Natural killer cell (primary cell): ENCODE measurements around the gene PMM1. TPM values are rescaled to one million over a fixed set of nuclear protein-coding genes. Genes with fewer than 3 reads are reported as not detected.
"Not testable (repeated sequence)": the region's sequence is repeated elsewhere in the genome, so short reads cannot be mapped to it uniquely, and the experiment has no call there.

Experiments
- ATAC-seq, 3 donors: fragments of 150-1000 bp in 2 of 3; fragments of 200-7000 bp in 1 of 3; cut with Tn5 transposase; 1 replicate in 1 of 3; 2 replicates in 2 of 3; pipeline ENCODE4 v1.10.0; 2021; ENCODE audit warnings: mild to moderate bottlenecking in 2 of 3, moderate library complexity in 2 of 3
- DNase-seq, 2 donors: peaks; one replicate each; pipeline versions ENCODE4 v3.0.0 to v3.0.0-alpha.2; 2013 to 2021; ENCODE audit warnings: mixed read lengths in 1 of 2
- H3K27ac ChIP-seq: one replicate; pipeline ENCODE4 v1.5.1; 2013; ENCODE audit warnings: mild to moderate bottlenecking, low read length
- H3K27me3 ChIP-seq: one replicate; pipeline ENCODE4 v1.6.1; 2013; ENCODE audit warnings: low read length; ENCODE audit not compliant: control insufficient read depth, insufficient read depth
- H3K36me3 ChIP-seq: one replicate; pipeline ENCODE4 v1.6.1; 2013; ENCODE audit warnings: low read length; ENCODE audit not compliant: control insufficient read depth, insufficient read depth
- H3K4me1 ChIP-seq: one replicate; pipeline ENCODE4 v1.6.1; 2013; ENCODE audit warnings: low read length; ENCODE audit not compliant: control insufficient read depth, insufficient read depth
- H3K4me3 ChIP-seq: one replicate; pipeline ENCODE4 v1.5.1; 2013; ENCODE audit warnings: low read length
- H3K9me3 ChIP-seq: one replicate; pipeline ENCODE4 v1.6.1; 2013; ENCODE audit warnings: low read length; ENCODE audit not compliant: control insufficient read depth, insufficient read depth
- H3K27ac Mint-ChIP-seq, 2 donors: one replicate each; pipeline ENCODE4 v1.8.0; 2022; ENCODE audit warnings: mild to moderate bottlenecking in 2 of 2, mixed read lengths in 2 of 2, moderate library complexity in 1 of 2
- H3K27me3 Mint-ChIP-seq, 2 donors: one replicate each; pipeline ENCODE4 v1.8.0; 2022; ENCODE audit warnings: low read depth in 2 of 2, mixed read lengths in 2 of 2
- H3K36me3 Mint-ChIP-seq: one replicate; pipeline ENCODE4 v1.8.0; 2022; ENCODE audit warnings: mixed read lengths
- H3K4me1 Mint-ChIP-seq, 2 donors: one replicate each; pipeline ENCODE4 v1.8.0; 2022; ENCODE audit warnings: mixed read lengths in 2 of 2
- H3K4me3 Mint-ChIP-seq: one replicate; pipeline ENCODE4 v1.8.0; 2022; ENCODE audit warnings: mild to moderate bottlenecking, moderate library complexity, mixed read lengths
- H3K9me3 Mint-ChIP-seq, 2 donors: one replicate each; pipeline ENCODE4 v1.8.0; 2022; ENCODE audit warnings: mixed read lengths in 2 of 2
- CTCF ChIP-seq: fragments of 200-600 bp; IDR thresholded peaks from one replicate; pipeline ENCODE4 v1.8.0; 2022; ENCODE audit warnings: antibody characterized with exemption
- WGBS: methylation state at CpG from one replicate; pipeline ENCODE4 v1.1.7; 2013; ENCODE audit warnings: missing lambda C conversion rate; ENCODE audit not compliant: insufficient coverage; 5-methylcytosine and 5-hydroxymethylcytosine counted together
- intact Hi-C: fragments of 100-400 bp; cut with micrococcal nuclease; formaldehyde crosslinking; loops from one replicate; pipeline ENCODE4 v1.14.2; 2022
- total RNA-seq, 4 donors: library from RNA; stranded (reverse); fragments of 120-200 nt in 1 of 4; gene quantifications; one replicate each; pipeline versions ENCODE4 v1.2.3 to v1.2.4, GENCODE V29; 2013 to 2022

PMM1 gene
- 10 to 100 TPM; 13.1 to 20.4 (median 16.4) TPM for total RNA-seq
- total RNA-seq (2013), result 6.4 TPM

- H3K27ac ChIP-seq, result peak within 1 kb of the TSS; percentile 42
- no peaks in the 10 kb centered on the region for H3K36me3 ChIP-seq
- peaks cover 18% of the 10 kb centered on the region for H3K4me1 ChIP-seq
- H3K27me3 ChIP-seq, result no peaks in the 10 kb centered on the region
- Mint-ChIP-seq H3K9me3 (no peaks in the 10 kb centered on the region), H3K4me3 (peak within 1 kb of the TSS; percentile 92), H3K27ac (peak within 1 kb of the TSS; percentile 58 to 80), H3K4me1 (peaks cover 8 to 10% of the 10 kb centered on the region in 2 donors), H3K27me3 (peaks cover 0 to 7% of the 10 kb centered on the region in 2 donors), H3K36me3 (no peaks in the 10 kb centered on the region)
- no peaks in the 10 kb centered on the region for H3K9me3 ChIP-seq
- WGBS, result under 1% methylated on average over 59 of the region's 61 CpGs
- peak within 1 kb of the TSS; percentile 72 for H3K4me3 ChIP-seq
- DNase-seq (peak; percentile 99 to 100), ATAC-seq (peak; percentile 96 to 99 (median 97))
- TF ChIP-seq CTCF, result no peak
- intact Hi-C loops, result loop anchor here (1.0 kb wide), 1 partner anchor 32 kb away; the partner anchor contains the start of genes DESI1 and XRCC6
These were observed at the start of gene PMM1 for GRCh38 chr22:41589391-41590241. TSS of gene PMM1 (minus strand) at chr22:41589840. CDS start at chr22:41589805, 35 bp downstream.

- WGBS, result 98% methylated on average over 4 of the region's 5 CpGs
These were observed 49.1 kb upstream of the PMM1 start for GRCh38 chr22:41638748-41639147.

GRCh38 chr22:41638124-41638523, 48.5 kb upstream of the PMM1 start:
- Histone ChIP-seq H3K4me1 (no peaks in the 10 kb centered on the region), H3K9me3 (no peaks in the 10 kb centered on the region), H3K4me3 (no peak overlapping the region), H3K27me3 (no peaks in the 10 kb centered on the region), H3K27ac (no peak overlapping the region), H3K36me3 (peaks cover 63% of the 10 kb centered on the region)
- Mint-ChIP-seq H3K9me3 (no peaks in the 10 kb centered on the region), H3K36me3 (peaks cover 12% of the 10 kb centered on the region), H3K27ac (no peak overlapping the region), H3K27me3 (no peaks in the 10 kb centered on the region), H3K4me3 (no peak overlapping the region), H3K4me1 (peaks cover 12 to 22% of the 10 kb centered on the region in 2 donors)
- WGBS, result 98% methylated on average over 2 of the region's 5 CpGs
- intact Hi-C loops, result no loop called here
- DNase-seq (no peak), ATAC-seq (no peak)
- TF ChIP-seq CTCF, result no peak

More at GRCh38 chr22:41638748-41639147, 49.1 kb upstream of the PMM1 start:
- no peaks in the 10 kb centered on the region for H3K27me3 ChIP-seq
- H3K4me3 ChIP-seq, result no peak overlapping the region
- ATAC-seq, result no peak
- intact Hi-C loops, result no loop called here
- no peaks in the 10 kb centered on the region for H3K9me3 ChIP-seq
- TF ChIP-seq CTCF, result no peak
- Mint-ChIP-seq H3K4me1 (peaks cover 12 to 22% of the 10 kb centered on the region in 2 donors), H3K4me3 (no peak overlapping the region), H3K27ac (no peak overlapping the region), H3K9me3 (no peaks in the 10 kb centered on the region), H3K36me3 (peaks cover 12% of the 10 kb centered on the region), H3K27me3 (no peaks in the 10 kb centered on the region)
- no peak for DNase-seq
- peaks cover 63% of the 10 kb centered on the region for H3K36me3 ChIP-seq
- H3K27ac ChIP-seq, result no peak overlapping the region
- H3K4me1 ChIP-seq, result no peaks in the 10 kb centered on the region

GRCh38 chr22:41637623-41638022, 48.0 kb upstream of the PMM1 start:
- Mint-ChIP-seq H3K36me3 (peaks cover 11% of the 10 kb centered on the region), H3K4me1 (peaks cover 12 to 22% of the 10 kb centered on the region in 2 donors)
- H3K4me3 Mint-ChIP-seq, H3K4me3 ChIP-seq, DNase-seq, intact Hi-C loops, H3K9me3 ChIP-seq, H3K27me3 Mint-ChIP-seq, H3K27ac ChIP-seq, H3K27me3 ChIP-seq, H3K9me3 Mint-ChIP-seq, H3K4me1 ChIP-seq, ATAC-seq, H3K27ac Mint-ChIP-seq: not testable (repeated sequence)
- WGBS, result 98% methylated on average over 8 of the region's 8 CpGs
- peaks cover 59% of the 10 kb centered on the region for H3K36me3 ChIP-seq
